Central memory CD8-positive, alpha-beta T cell (primary cell): ENCODE data around the gene PARP8.

Experiments used
- ATAC-seq: fragments of 150-1000 bp; cut with Tn5 transposase; replicated peaks from 2 replicates; pipeline ENCODE4 v1.10.0; 2022; ENCODE audit warnings: mild to moderate bottlenecking, moderate FRiP score, moderate number of reproducible peaks; ENCODE audit not compliant: poor library complexity, severe bottlenecking; ENCODE audit errors: extremely low read depth
- DNase-seq, 2 donors: peaks; one replicate each; pipeline ENCODE4 v3.0.0; 2021; ENCODE audit warnings: low spot score in 2 of 2
- H3K27ac Mint-ChIP-seq: one replicate; pipeline ENCODE4 v1.8.0; 2022; ENCODE audit warnings: low read depth, mild to moderate bottlenecking, moderate library complexity, mixed read lengths
- H3K27me3 Mint-ChIP-seq: one replicate; pipeline ENCODE4 v1.8.0; 2022; ENCODE audit warnings: mixed read lengths
- H3K36me3 Mint-ChIP-seq: one replicate; pipeline ENCODE4 v1.8.0; 2022; ENCODE audit warnings: mild to moderate bottlenecking, moderate library complexity, mixed read lengths; ENCODE audit not compliant: insufficient read depth
- H3K4me1 Mint-ChIP-seq: one replicate; pipeline ENCODE4 v1.8.0; 2022; ENCODE audit warnings: mixed read lengths
- H3K4me3 Mint-ChIP-seq: one replicate; pipeline ENCODE4 v1.8.0; 2022; ENCODE audit warnings: mild to moderate bottlenecking, moderate library complexity, mixed read lengths
- H3K9me3 Mint-ChIP-seq: one replicate; pipeline ENCODE4 v1.8.0; 2022; ENCODE audit warnings: mixed read lengths

Gene PARP8

GRCh38 chr5:50843091-50843490 is 176.7 kb downstream of the PARP8 start:
- DNase-seq (no peak), ATAC-seq (no peak)
- Mint-ChIP-seq H3K27me3 (no peaks in the 10 kb centered on the region), H3K36me3 (peaks cover 54% of the 10 kb centered on the region), H3K9me3 (no peaks in the 10 kb centered on the region), H3K4me3 (no peak overlapping the region), H3K27ac (no peak overlapping the region), H3K4me1 (peaks cover 11% of the 10 kb centered on the region)

- Mint-ChIP-seq H3K9me3 (no peaks in the 10 kb centered on the region), H3K36me3 (peaks cover 28% of the 10 kb centered on the region), H3K27me3 (no peaks in the 10 kb centered on the region), H3K27ac (no peak overlapping the region), H3K4me1 (peaks cover 3% of the 10 kb centered on the region), H3K4me3 (no peak overlapping the region)
- DNase-seq, result no peak
- ATAC-seq, result no peak
These were observed 179.8 kb downstream of the PARP8 start for GRCh38 chr5:50846261-50846660.

DNA sequence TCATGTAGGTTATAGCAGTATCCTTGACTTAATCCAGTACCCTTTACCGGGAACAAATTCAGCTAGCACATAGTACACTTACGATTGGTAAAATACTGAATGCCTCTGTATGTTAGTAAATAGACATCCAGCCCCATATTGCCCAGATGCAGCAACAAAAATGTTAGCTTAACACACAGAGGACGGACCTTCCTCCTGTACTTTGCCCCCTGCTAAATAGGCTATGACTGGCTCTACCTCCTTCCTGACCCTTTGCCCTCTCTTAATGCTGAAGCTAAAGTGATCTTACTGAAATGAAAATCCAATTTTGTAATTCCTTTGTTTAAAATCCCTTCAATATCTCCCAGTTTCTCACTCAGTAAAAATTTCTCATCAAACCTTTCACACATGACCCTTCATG is 183.1 kb downstream of the PARP8 start:
- Mint-ChIP-seq H3K27ac (no peak overlapping the region), H3K27me3 (no peaks in the 10 kb centered on the region), H3K4me3 (no peak overlapping the region), H3K4me1 (peaks cover 5% of the 10 kb centered on the region), H3K9me3 (no peaks in the 10 kb centered on the region), H3K36me3 (peaks cover 8% of the 10 kb centered on the region)
- ATAC-seq, result no peak
- DNase-seq, result no peak

DNA sequence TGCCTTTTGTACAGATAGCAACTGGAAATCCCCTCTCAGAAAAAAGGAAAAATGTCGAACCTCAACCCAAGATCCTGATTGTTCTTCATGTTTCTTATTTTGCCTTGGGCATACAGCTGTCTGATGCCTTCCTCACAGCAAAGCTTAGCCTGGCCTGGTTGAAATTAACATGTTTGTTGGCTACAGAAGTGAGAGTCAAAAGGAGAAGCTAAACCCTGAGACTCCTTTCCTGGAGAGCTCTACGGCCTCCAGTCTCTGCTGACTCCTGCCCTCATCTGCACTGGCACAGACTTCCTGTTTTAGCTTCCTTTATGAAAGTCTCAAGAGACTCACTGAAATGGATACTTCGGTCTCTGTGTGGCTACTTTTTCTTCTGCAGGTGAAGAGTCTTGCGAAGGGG is 186.7 kb downstream of the PARP8 start:
- no peak overlapping the region for H3K4me3 Mint-ChIP-seq
- ATAC-seq, result peak; percentile 39
- peaks cover 17% of the 10 kb centered on the region for H3K4me1 Mint-ChIP-seq

GRCh38 chr5:50854082-50854481 is 187.6 kb downstream of the PARP8 start:
- Mint-ChIP-seq H3K27ac (no peak overlapping the region), H3K4me1 (peaks cover 17% of the 10 kb centered on the region), H3K4me3 (no peak overlapping the region), H3K36me3 (peaks cover 7% of the 10 kb centered on the region), H3K27me3 (no peaks in the 10 kb centered on the region), H3K9me3 (no peaks in the 10 kb centered on the region)
- ATAC-seq, result no peak
- no peak for DNase-seq

More for the DNA sequence above, 186.7 kb downstream of the PARP8 start:
- Mint-ChIP-seq H3K27me3 (no peaks in the 10 kb centered on the region), H3K9me3 (no peaks in the 10 kb centered on the region), H3K27ac (peak overlapping the region; percentile 52), H3K36me3 (peaks cover 7% of the 10 kb centered on the region)
- no peak for DNase-seq

DNA sequence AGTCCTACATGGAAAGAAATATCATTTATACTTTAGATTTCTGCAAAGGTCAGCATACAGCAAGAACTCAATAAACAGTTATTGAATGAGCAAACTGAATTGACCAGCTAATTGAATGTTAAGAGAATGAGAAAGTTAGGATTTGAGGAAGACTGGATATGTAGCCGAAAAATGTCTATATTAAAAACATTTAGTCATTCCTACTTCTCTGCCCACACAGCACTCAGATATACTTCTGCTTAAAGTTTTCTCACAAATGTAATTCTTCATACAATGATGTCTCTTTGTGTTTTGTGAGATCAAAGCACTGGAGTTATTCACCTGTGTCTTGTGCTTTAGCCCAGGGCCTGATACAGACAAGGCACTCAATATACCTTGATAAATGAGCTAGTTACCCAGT is 188.6 kb downstream of the PARP8 start:
- H3K27me3 Mint-ChIP-seq, result peaks cover 5% of the 10 kb centered on the region
- peak overlapping the region; percentile 33 for H3K27ac Mint-ChIP-seq
- peaks cover 17% of the 10 kb centered on the region for H3K4me1 Mint-ChIP-seq
- no peak for ATAC-seq
- DNase-seq, result no peak
- H3K9me3 Mint-ChIP-seq, result no peaks in the 10 kb centered on the region
- no peak overlapping the region for H3K4me3 Mint-ChIP-seq
- H3K36me3 Mint-ChIP-seq, result peaks cover 7% of the 10 kb centered on the region

DNA sequence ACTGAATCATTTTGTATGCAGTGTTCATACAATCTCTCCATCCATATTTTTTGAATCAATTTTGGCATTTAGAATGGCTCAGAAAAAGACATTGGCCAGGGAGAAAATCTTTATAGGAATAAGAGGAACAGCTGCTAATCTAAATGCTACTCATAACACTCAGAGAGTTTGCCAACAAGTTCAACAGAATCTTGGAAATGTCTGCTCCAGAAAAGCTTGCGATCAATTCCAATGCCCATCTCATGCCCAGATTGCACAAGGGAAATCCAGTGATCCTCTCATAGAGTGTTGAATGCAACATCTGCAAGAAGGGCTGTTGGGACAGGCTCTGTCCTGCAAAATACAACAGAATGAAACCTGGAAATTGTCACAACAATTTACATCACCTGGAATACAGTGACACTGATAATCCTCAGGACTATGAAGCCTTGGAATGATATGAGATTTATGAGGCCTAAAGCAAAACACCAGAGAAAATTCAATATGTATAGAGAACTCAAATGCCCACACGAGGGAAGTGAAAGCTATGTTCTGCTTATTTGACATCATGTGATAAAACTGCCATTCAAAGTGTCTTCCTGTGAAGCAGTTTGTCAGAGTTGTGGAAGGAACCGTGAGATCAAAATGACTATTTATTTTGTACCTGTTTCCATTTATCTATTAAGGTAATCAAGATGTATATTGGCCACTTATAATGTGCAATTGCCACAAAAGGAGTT is 190.1 kb downstream of the PARP8 start:
- H3K4me1 Mint-ChIP-seq, result peaks cover 17% of the 10 kb centered on the region
- H3K27me3 Mint-ChIP-seq, result peaks cover 14% of the 10 kb centered on the region
- H3K4me3 Mint-ChIP-seq, result peak overlapping the region; percentile 20
- H3K36me3 Mint-ChIP-seq, result peaks cover 7% of the 10 kb centered on the region
- ATAC-seq, result no peak
- no peaks in the 10 kb centered on the region for H3K9me3 Mint-ChIP-seq
- H3K27ac Mint-ChIP-seq, result no peak overlapping the region
- no peak for DNase-seq

GRCh38 chr5:50863534-50864170 is 197.2 kb downstream of the PARP8 start:
- Mint-ChIP-seq H3K4me1 (no peaks in the 10 kb centered on the region), H3K27me3 (peaks cover 66% of the 10 kb centered on the region), H3K27ac (no peak overlapping the region), H3K36me3 (no peaks in the 10 kb centered on the region), H3K9me3 (no peaks in the 10 kb centered on the region), H3K4me3 (no peak overlapping the region)
- no peak for ATAC-seq
- DNase-seq, result no peak

GRCh38 chr5:50864466-50864865 is 198.0 kb downstream of the PARP8 start:
- H3K4me3 Mint-ChIP-seq, result no peak overlapping the region
- peaks cover 74% of the 10 kb centered on the region for H3K27me3 Mint-ChIP-seq
- H3K9me3 Mint-ChIP-seq, result no peaks in the 10 kb centered on the region
- H3K27ac Mint-ChIP-seq, result no peak overlapping the region
- ATAC-seq, result no peak
- DNase-seq, result no peak
- H3K4me1 Mint-ChIP-seq, result no peaks in the 10 kb centered on the region
- no peaks in the 10 kb centered on the region for H3K36me3 Mint-ChIP-seq

- H3K9me3 Mint-ChIP-seq, result no peaks in the 10 kb centered on the region
- no peak overlapping the region for H3K27ac Mint-ChIP-seq
- peaks cover 68% of the 10 kb centered on the region for H3K27me3 Mint-ChIP-seq
- DNase-seq (no peak), ATAC-seq (no peak)
- H3K4me3 Mint-ChIP-seq, result no peak overlapping the region
- no peaks in the 10 kb centered on the region for H3K4me1 Mint-ChIP-seq
- H3K36me3 Mint-ChIP-seq, result no peaks in the 10 kb centered on the region
These were observed 200.0 kb downstream of the PARP8 start for GRCh38 chr5:50866415-50866814.

DNA sequence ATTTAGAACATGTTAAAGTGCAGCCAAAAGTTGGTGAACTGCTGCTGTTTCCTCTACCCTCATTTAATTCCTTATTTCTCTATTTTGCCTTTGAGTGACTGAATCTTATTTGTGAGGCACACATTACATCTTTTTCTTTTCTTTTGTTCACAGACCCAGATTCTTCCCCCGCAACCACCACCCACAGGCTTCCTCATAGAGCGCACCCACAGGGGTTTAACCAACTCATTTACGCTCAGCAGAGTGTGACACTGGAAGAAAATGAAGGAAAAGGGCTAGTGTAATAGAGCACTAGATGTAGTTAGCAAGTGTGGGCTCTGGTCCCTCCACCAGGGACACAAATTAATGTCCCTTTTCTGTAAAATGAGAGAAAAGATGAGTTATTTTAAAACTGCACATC is 200.7 kb downstream of the PARP8 start:
- Mint-ChIP-seq H3K9me3 (no peaks in the 10 kb centered on the region), H3K4me3 (no peak overlapping the region), H3K27me3 (peaks cover 69% of the 10 kb centered on the region), H3K36me3 (no peaks in the 10 kb centered on the region), H3K27ac (no peak overlapping the region), H3K4me1 (no peaks in the 10 kb centered on the region)
- DNase-seq (no peak), ATAC-seq (no peak)

- no peaks in the 10 kb centered on the region for H3K9me3 Mint-ChIP-seq
- H3K4me3 Mint-ChIP-seq, result no peak overlapping the region
- H3K4me1 Mint-ChIP-seq, result peaks cover 13% of the 10 kb centered on the region
- DNase-seq (no peak), ATAC-seq (no peak)
- H3K27ac Mint-ChIP-seq, result no peak overlapping the region
- H3K27me3 Mint-ChIP-seq, result peaks cover 32% of the 10 kb centered on the region
- peaks cover 2% of the 10 kb centered on the region for H3K36me3 Mint-ChIP-seq
These were observed 207.3 kb downstream of the PARP8 start for GRCh38 chr5:50873595-50874277.
